ENCODE measurements around the gene NCOR1. TPM values are rescaled to one million over a fixed set of nuclear protein-coding genes. Genes with fewer than 3 reads are reported as not detected.

Gene NCOR1
- total and polyA plus RNA-seq, 2 of the 13 experiments (the other 11 are each of a cell fraction or from before 2014, with no cell fraction given), result 57.0 to 71.7 TPM

DNA sequence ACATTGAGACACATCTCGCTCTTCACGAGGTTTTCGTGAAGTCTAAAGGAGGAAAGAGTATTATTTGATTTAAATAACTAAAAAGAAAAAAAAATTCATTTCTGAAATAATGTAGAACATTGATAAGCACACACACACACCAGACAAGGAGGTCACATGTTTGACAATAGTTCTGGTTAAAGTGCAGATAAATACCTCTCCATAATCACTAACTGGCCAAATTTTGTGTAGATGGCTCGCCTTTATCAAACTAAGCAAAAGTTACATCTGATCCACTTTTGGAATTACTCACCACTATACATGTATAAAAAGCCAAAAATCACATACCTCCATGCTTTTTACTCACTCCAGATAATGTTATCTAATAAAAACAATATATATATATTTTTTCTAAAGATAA lies 106.5 kb downstream of the NCOR1 start:
- ATAC-seq (no peak), FAIRE-seq (no peak), DNase-seq (ENCODE audit: low spot score) (no peak)
- Histone ChIP-seq H2AFZ (ENCODE audit: low read length) (no peak overlapping the region), H3K27me3 (ENCODE audit: control insufficient read depth in 1 of 2, insufficient read depth in 2 of 2, low read length in 2 of 2) (no peaks in the 10 kb centered on the region), H3K4me3 (replicated peaks in 1 of 3; ENCODE audit: insufficient read depth in 1 of 3, low read depth in 2 of 3, low read length in 3 of 3) (no peak overlapping the region), H3K27ac (ENCODE audit: extremely low read length, insufficient read depth, low read length) (no peak overlapping the region), H3K79me2 (ENCODE audit: insufficient read depth, low read length) (no peaks in the 10 kb centered on the region), H3K9me3 (ENCODE audit: low read length) (no peaks in the 10 kb centered on the region), H3K9ac (ENCODE audit: insufficient read depth, low read depth, low read length) (no peak overlapping the region), H4K20me1 (ENCODE audit: insufficient read depth, low read length) (no peaks in the 10 kb centered on the region), H3K36me3 (replicated peaks in 1 of 2; ENCODE audit: control insufficient read depth in 1 of 2, insufficient read depth in 2 of 2, low read length in 2 of 2) (peaks cover 7 to 48% of the 10 kb centered on the region in 2 experiments), H3K4me2 (ENCODE audit: low read depth, low read length) (no peak overlapping the region), H3K4me1 (ENCODE audit: insufficient read depth, low read length) (peaks cover 23% of the 10 kb centered on the region)
- CTCF ChIA-PET (ENCODE audit: low intra/inter-chr PET ratio, low total read pairs), result no interaction called here
- intact Hi-C loops (cut with micrococcal nuclease; ENCODE audit: unreplicated experiment), result no loop called here
- BruUV-seq (replicated peaks), result no TSS peak
- in situ Hi-C loops (cut with HindIII; ENCODE audit: extremely low pct_ligation_motif_present, low pct_unique_long_range_greater_than_20kb), result no loop called here
- TF ChIP-seq GABPA (IDR thresholded peaks at IDR 0.05; ENCODE audit: low read depth, low read length) (no peak), GABPA (CRISPR knock-in tag; IDR thresholded peaks at IDR 0.05; ENCODE audit: low read depth) (no peak), ATM (IDR thresholded peaks at IDR 0.05; ENCODE audit: borderline replicate concordance) (no peak)
- POLR2A ChIA-PET, result no interaction called here
- 98% methylated on average over 4 of the region's 4 CpGs for WGBS (ENCODE audit: low lambda C conversion rate)

DNA sequence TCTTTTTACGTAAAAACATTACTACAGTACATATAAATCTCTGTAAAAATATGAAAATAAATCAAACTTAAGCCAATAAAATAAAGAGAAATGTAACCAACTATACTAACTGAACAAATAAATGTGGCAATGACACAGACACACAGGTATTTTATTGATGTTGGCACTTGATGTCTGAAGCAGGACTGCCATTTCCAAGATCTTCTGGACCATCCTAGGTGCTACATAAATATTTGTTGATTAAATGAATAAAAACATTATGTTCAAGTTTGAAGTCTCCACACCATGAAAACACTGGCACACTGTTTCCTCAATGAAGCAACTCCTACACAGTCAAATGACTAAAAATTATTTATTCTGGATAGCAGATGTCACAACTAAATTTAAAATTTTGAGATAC lies 106.9 kb downstream of the NCOR1 start:
- CTCF ChIA-PET (ENCODE audit: low intra/inter-chr PET ratio, low total read pairs), result no interaction called here
- TF ChIP-seq PITX1 (CRISPR knock-in tag; IDR thresholded peaks at IDR 0.05), result no peak
- no peak for TF ChIP-seq TOE1 (CRISPR knock-in tag; IDR thresholded peaks at IDR 0.05)
- TF ChIP-seq, protein P1, sequence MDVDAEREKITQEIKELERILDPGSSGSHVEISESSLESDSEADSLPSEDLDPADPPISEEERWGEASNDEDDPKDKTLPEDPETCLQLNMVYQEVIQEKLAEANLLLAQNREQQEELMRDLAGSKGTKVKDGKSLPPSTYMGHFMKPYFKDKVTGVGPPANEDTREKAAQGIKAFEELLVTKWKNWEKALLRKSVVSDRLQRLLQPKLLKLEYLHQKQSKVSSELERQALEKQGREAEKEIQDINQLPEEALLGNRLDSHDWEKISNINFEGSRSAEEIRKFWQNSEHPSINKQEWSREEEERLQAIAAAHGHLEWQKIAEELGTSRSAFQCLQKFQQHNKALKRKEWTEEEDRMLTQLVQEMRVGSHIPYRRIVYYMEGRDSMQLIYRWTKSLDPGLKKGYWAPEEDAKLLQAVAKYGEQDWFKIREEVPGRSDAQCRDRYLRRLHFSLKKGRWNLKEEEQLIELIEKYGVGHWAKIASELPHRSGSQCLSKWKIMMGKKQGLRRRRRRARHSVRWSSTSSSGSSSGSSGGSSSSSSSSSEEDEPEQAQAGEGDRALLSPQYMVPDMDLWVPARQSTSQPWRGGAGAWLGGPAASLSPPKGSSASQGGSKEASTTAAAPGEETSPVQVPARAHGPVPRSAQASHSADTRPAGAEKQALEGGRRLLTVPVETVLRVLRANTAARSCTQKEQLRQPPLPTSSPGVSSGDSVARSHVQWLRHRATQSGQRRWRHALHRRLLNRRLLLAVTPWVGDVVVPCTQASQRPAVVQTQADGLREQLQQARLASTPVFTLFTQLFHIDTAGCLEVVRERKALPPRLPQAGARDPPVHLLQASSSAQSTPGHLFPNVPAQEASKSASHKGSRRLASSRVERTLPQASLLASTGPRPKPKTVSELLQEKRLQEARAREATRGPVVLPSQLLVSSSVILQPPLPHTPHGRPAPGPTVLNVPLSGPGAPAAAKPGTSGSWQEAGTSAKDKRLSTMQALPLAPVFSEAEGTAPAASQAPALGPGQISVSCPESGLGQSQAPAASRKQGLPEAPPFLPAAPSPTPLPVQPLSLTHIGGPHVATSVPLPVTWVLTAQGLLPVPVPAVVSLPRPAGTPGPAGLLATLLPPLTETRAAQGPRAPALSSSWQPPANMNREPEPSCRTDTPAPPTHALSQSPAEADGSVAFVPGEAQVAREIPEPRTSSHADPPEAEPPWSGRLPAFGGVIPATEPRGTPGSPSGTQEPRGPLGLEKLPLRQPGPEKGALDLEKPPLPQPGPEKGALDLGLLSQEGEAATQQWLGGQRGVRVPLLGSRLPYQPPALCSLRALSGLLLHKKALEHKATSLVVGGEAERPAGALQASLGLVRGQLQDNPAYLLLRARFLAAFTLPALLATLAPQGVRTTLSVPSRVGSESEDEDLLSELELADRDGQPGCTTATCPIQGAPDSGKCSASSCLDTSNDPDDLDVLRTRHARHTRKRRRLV (CRISPR knock-in tag; IDR thresholded peaks at IDR 0.05), result no peak
- TF ChIP-seq ZBTB38 (CRISPR knock-in tag; IDR thresholded peaks at IDR 0.05), result no peak
- no peak for TF ChIP-seq ZNF563 (CRISPR knock-in tag; IDR thresholded peaks at IDR 0.05)
- TF ChIP-seq, protein P2, sequence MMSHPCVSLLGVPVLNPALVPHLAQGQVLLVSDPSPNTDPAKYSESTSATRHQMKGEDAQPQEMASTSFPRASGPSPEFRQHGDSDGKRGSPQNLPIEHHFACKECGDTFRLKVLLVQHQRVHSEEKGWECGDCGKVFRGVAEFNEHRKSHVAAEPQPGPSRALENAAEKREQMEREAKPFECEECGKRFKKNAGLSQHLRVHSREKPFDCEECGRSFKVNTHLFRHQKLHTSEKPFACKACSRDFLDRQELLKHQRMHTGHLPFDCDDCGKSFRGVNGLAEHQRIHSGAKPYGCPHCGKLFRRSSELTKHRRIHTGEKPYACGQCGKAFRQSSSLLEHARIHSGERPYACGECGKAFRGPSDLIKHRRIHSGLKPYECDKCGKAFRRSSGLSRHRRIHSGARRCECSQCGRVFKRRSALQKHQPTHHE (CRISPR knock-in tag; IDR thresholded peaks at IDR 0.05; ENCODE audit: borderline replicate concordance), result no peak
- no TSS peak for BruUV-seq (replicated peaks)
- WGBS (ENCODE audit: low lambda C conversion rate), result 98% methylated on average over 1 of the region's 1 CpG
- ATAC-seq, result no peak
- Histone ChIP-seq H3K27me3 (ENCODE audit: control insufficient read depth in 1 of 2, insufficient read depth in 2 of 2, low read length in 2 of 2) (no peaks in the 10 kb centered on the region), H3K9ac (ENCODE audit: insufficient read depth, low read depth, low read length) (no peak overlapping the region), H3K4me1 (ENCODE audit: insufficient read depth, low read length) (peaks cover 23% of the 10 kb centered on the region), H3K4me2 (ENCODE audit: low read depth, low read length) (no peak overlapping the region), H3K36me3 (replicated peaks in 1 of 2; ENCODE audit: control insufficient read depth in 1 of 2, insufficient read depth in 2 of 2, low read length in 2 of 2) (peaks cover 7 to 50% of the 10 kb centered on the region in 2 experiments), H3K4me3 (replicated peaks in 1 of 3; ENCODE audit: insufficient read depth in 1 of 3, low read depth in 2 of 3, low read length in 3 of 3) (no peak overlapping the region), H2AFZ (ENCODE audit: low read length) (no peak overlapping the region), H4K20me1 (ENCODE audit: insufficient read depth, low read length) (no peaks in the 10 kb centered on the region), H3K9me3 (ENCODE audit: low read length) (no peaks in the 10 kb centered on the region), H3K27ac (ENCODE audit: extremely low read length, insufficient read depth, low read length) (no peak overlapping the region), H3K79me2 (ENCODE audit: insufficient read depth, low read length) (no peaks in the 10 kb centered on the region)
- in situ Hi-C loops (cut with HindIII; ENCODE audit: extremely low pct_ligation_motif_present, low pct_unique_long_range_greater_than_20kb), result no loop called here
- intact Hi-C loops (cut with micrococcal nuclease; ENCODE audit: unreplicated experiment), result no loop called here
- no peak for DNase-seq (ENCODE audit: low spot score)
- POLR2A ChIA-PET, result no interaction called here
- FAIRE-seq, result no peak
